Endothelial cell of umbilical vein (primary cell): ENCODE data around the gene COMMD8. TPM values are rescaled to one million over a fixed set of nuclear protein-coding genes. Genes with fewer than 3 reads are reported as not detected.

Experiments used
- BruUV-seq: library from RNA; stranded (reverse); fragments of 400-500 nt; replicated peaks from 2 replicates; lab custom pipeline; 2021; lab: Mats Ljungman, UMichigan
- CTCF ChIA-PET: fragments of 300-600, 350-600 bp; sonication (Branson Sonifier 250); formaldehyde crosslinking; loops from one replicate; lab custom pipeline; 2021; ENCODE audit warnings: antibody characterized with exemption, inconsistent platforms; lab: Charles Lee
- POLR2A ChIA-PET: fragments of 300-600, 350-600 bp; sonication (Branson Sonifier 250); formaldehyde crosslinking; loops from one replicate; lab custom pipeline; 2021; ENCODE audit warnings: antibody characterized with exemption, inconsistent platforms; lab: Charles Lee
- DNase-seq: peaks from one replicate; pipeline ENCODE4 v3.0.0-alpha.2; 2011; ENCODE audit warnings: low read depth, low spot score
- FAIRE-seq: peaks from 2 replicates; lab custom pipeline; 2011; peaks lifted over from hg19 to GRCh38; lab: Jason Lieb, UNC
- H2AFZ ChIP-seq: 2 replicates; pipeline ENCODE4 v1.6.0; 2012; ENCODE audit warnings: low read depth, low read length, control low read depth, inconsistent platforms
- H3K27ac ChIP-seq: 2 replicates; pipeline ENCODE4 v1.5.1; 2011; ENCODE audit warnings: low read depth, mild to moderate bottlenecking, control low read depth, low read length, moderate library complexity; ENCODE audit not compliant: insufficient read depth
- H3K27me3 ChIP-seq, 2 experiments: 2 replicates each; pipeline versions ENCODE4 v1.6.0 to v1.6.1; 2011; ENCODE audit warnings: low read length in 2 of 2, mixed read lengths in 1 of 2; ENCODE audit not compliant: control insufficient read depth in 2 of 2, insufficient read depth in 2 of 2
- H3K36me3 ChIP-seq, 2 experiments: 2 replicates in 1 of 2; 3 replicates in 1 of 2; pipeline ENCODE4 v1.5.1; 2011; ENCODE audit warnings: low read length in 2 of 2, mild to moderate bottlenecking in 1 of 2, moderate library complexity in 1 of 2; ENCODE audit not compliant: control insufficient read depth in 2 of 2, insufficient read depth in 2 of 2; ENCODE audit errors: extremely low read depth in 1 of 2
- H3K4me1 ChIP-seq: 3 replicates; pipeline ENCODE4 v1.5.1; 2011; ENCODE audit warnings: mild to moderate bottlenecking, low read length; ENCODE audit not compliant: control insufficient read depth, insufficient read depth; ENCODE audit errors: extremely low read depth
- H3K4me2 ChIP-seq: 2 replicates; pipeline ENCODE4 v1.6.1; 2011; ENCODE audit warnings: low read length, control low read depth, mixed read lengths; ENCODE audit not compliant: insufficient read depth
- H3K4me3 ChIP-seq, 3 experiments: fragments of 200-600 bp in 1 of 3; sonication (generic), shearing (Covaris generic) in 1 of 3; replicated peaks in 1 of 3; 2 replicates each; pipeline ENCODE4 v1.5.1; 2011 to 2016; ENCODE audit warnings: control low read depth in 3 of 3, low read length in 3 of 3, mild to moderate bottlenecking in 2 of 3, inconsistent platforms in 1 of 3, low read depth in 1 of 3, moderate library complexity in 1 of 3; ENCODE audit not compliant: insufficient read depth in 1 of 3
- H3K79me2 ChIP-seq: 2 replicates; pipeline ENCODE4 v1.6.0; 2012; ENCODE audit warnings: low read length, inconsistent platforms; ENCODE audit not compliant: control insufficient read depth, insufficient read depth
- H3K9ac ChIP-seq: replicated peaks from 2 replicates; pipeline ENCODE3; 2011; ENCODE audit warnings: low read length, control low read depth; ENCODE audit not compliant: insufficient read depth; ENCODE audit errors: extremely low read depth
- H3K9me1 ChIP-seq: replicated peaks from 3 replicates; pipeline ENCODE4 v1.6.0; 2011; ENCODE audit warnings: mild to moderate bottlenecking, low read length; ENCODE audit not compliant: control insufficient read depth, insufficient read depth; ENCODE audit errors: extremely low read depth
- H3K9me3 ChIP-seq: replicated peaks from 2 replicates; pipeline ENCODE4 v1.5.1; 2012; ENCODE audit warnings: low read length, inconsistent platforms; ENCODE audit not compliant: control insufficient read depth, insufficient read depth
- H4K20me1 ChIP-seq: replicated peaks from 2 replicates; pipeline ENCODE3; 2011; ENCODE audit warnings: mild to moderate bottlenecking, low read length; ENCODE audit not compliant: control insufficient read depth, insufficient read depth; ENCODE audit errors: extremely low read depth
- EZH2 ChIP-seq: IDR thresholded peaks from 2 replicates; pipeline ENCODE4 v1.6.1; 2012; ENCODE audit warnings: borderline replicate concordance, low read depth, mild to moderate bottlenecking, moderate library complexity, low read length, inconsistent platforms; ENCODE audit not compliant: severe bottlenecking
- FOS ChIP-seq: IDR thresholded peaks from 2 replicates; pipeline ENCODE4 v1.6.1; 2011; ENCODE audit warnings: mild to moderate bottlenecking, low read length, moderate library complexity, borderline replicate concordance; ENCODE audit not compliant: insufficient read depth
- GATA2 ChIP-seq: IDR thresholded peaks from 2 replicates; pipeline ENCODE4 v1.7.0; 2011; ENCODE audit warnings: low read depth, mild to moderate bottlenecking, moderate library complexity, mixed read lengths, low read length; ENCODE audit not compliant: insufficient read length, insufficient read depth
- JUN ChIP-seq: IDR thresholded peaks from 2 replicates; pipeline ENCODE4 v1.6.1; 2011; ENCODE audit warnings: borderline replicate concordance, low read depth; ENCODE audit not compliant: insufficient read length, insufficient read depth
- MYC ChIP-seq: IDR thresholded peaks from one replicate; pipeline ENCODE4 v1.6.1; 2011; ENCODE audit warnings: mild to moderate bottlenecking, low read depth, low read length
- POLR2A ChIP-seq: IDR thresholded peaks from 2 replicates; pipeline ENCODE4 v1.6.1; 2012; ENCODE audit warnings: low read depth, mild to moderate bottlenecking, control low read depth, low read length
- POLR2AphosphoS5 ChIP-seq: IDR thresholded peaks from 2 replicates; pipeline ENCODE4 v1.6.1; 2012; ENCODE audit warnings: low read depth, mild to moderate bottlenecking, control low read depth, low read length, moderate library complexity; ENCODE audit not compliant: insufficient read depth
- dilution Hi-C: fragments of 300-500 bp; cut with MboI; formaldehyde crosslinking; loops from one replicate; pipeline ENCODE4 v1.15.0; 2019; ENCODE audit warnings: low sequenced_read_pairs; ENCODE audit not compliant: extremely low pct_ligation_motif_present
- intact Hi-C: fragments of 100-400 bp; cut with micrococcal nuclease; formaldehyde crosslinking; loops from one replicate; pipeline ENCODE4 v1.10.0; 2022
- polyA plus RNA-seq, 4 experiments: library from polyadenylated mRNA; depleted of rRNA in 3 of 4; stranded (reverse) in 3 of 4; unstranded in 1 of 4; fragments of >200 nt; gene quantifications; 2 replicates each; pipeline versions ENCODE4 v1.2.1 to v1.2.3, GENCODE V29; 2011 to 2012; ENCODE audit warnings: missing spikeins in 1 of 4
- total RNA-seq: library from RNA; stranded (reverse); gene quantifications from 2 replicates; pipeline ENCODE4 v1.2.3, GENCODE V29; 2021
- TF ChIP-seq, protein P1 (sequence below), 2 donors: IDR thresholded peaks; 1 replicate in 1 of 2; 2 replicates in 1 of 2; pipeline ENCODE4 v1.5.1; 2011; ENCODE audit warnings: low read length in 2 of 2, mild to moderate bottlenecking in 2 of 2, moderate library complexity in 2 of 2, control low read depth in 1 of 2, inconsistent platforms in 1 of 2, low read depth in 1 of 2; ENCODE audit not compliant: insufficient read depth in 1 of 2; ENCODE audit errors: extremely low read depth in 1 of 2
- TF ChIP-seq, protein P2 (sequence below): IDR thresholded peaks from 2 replicates; pipeline ENCODE4 v1.6.1; 2011; ENCODE audit not compliant: insufficient read depth, insufficient read length

Gene COMMD8
- total and polyA plus RNA-seq, 2 donors (not counting 3 experiments of a cell fraction or from before 2014, with no cell fraction given): 4.9 to 22.3 TPM

DNA sequence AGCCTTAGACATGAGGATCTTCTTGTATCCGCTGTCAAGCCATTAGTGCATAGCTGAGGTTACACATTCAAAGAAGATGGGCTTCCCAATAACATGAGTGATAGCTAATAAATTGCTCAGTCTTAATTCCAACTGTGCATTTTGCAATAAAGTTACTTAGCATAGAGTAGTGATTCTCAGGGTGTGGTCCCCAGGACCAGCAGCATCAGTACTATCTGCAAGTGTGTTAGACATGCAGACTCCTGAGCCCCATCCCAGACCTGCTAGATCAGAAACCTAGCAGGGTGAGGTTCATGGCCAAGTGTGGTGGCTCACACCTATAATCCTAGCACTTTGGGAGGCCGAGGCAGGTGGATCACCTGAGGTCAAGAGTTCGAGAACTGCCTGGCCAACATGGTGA, 41.6 kb upstream of the COMMD8 start:
- no peak overlapping the region for H3K9ac ChIP-seq
- DNase-seq: no peak
- no peak overlapping the region for H3K4me3 ChIP-seq
- intact Hi-C loops (no loop called here), dilution Hi-C loops (no loop called here)
- no peak overlapping the region for H3K27ac ChIP-seq
- CTCF ChIA-PET: interaction anchor here (1.1 kb wide), 1 partner anchor 38 kb away, joined by 3 read pairs; no protein-coding TSS in a partner anchor
- H3K36me3 ChIP-seq: no peaks in the 10 kb centered on the region
- no peaks in the 10 kb centered on the region for H3K79me2 ChIP-seq
- H4K20me1 ChIP-seq: no peaks in the 10 kb centered on the region
- BruUV-seq: no TSS peak
- POLR2A ChIA-PET: no interaction called here
- FAIRE-seq: no peak
- TF ChIP-seq JUN (no peak), FOS (no peak), POLR2A (no peak), POLR2AphosphoS5 (no peak), MYC (no peak), GATA2 (no peak), EZH2 (no peak)
- TF ChIP-seq, protein P1, sequence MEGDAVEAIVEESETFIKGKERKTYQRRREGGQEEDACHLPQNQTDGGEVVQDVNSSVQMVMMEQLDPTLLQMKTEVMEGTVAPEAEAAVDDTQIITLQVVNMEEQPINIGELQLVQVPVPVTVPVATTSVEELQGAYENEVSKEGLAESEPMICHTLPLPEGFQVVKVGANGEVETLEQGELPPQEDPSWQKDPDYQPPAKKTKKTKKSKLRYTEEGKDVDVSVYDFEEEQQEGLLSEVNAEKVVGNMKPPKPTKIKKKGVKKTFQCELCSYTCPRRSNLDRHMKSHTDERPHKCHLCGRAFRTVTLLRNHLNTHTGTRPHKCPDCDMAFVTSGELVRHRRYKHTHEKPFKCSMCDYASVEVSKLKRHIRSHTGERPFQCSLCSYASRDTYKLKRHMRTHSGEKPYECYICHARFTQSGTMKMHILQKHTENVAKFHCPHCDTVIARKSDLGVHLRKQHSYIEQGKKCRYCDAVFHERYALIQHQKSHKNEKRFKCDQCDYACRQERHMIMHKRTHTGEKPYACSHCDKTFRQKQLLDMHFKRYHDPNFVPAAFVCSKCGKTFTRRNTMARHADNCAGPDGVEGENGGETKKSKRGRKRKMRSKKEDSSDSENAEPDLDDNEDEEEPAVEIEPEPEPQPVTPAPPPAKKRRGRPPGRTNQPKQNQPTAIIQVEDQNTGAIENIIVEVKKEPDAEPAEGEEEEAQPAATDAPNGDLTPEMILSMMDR (IDR thresholded peaks at IDR 0.05; ENCODE audit: extremely low read depth in 1 of 2, insufficient read depth in 1 of 2, low read depth in 1 of 2, low read length in 2 of 2): no peak
- TF ChIP-seq, protein P2, sequence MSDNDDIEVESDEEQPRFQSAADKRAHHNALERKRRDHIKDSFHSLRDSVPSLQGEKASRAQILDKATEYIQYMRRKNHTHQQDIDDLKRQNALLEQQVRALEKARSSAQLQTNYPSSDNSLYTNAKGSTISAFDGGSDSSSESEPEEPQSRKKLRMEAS: no peak
- no peaks in the 10 kb centered on the region for H3K9me3 ChIP-seq
- H2AFZ ChIP-seq: no peak overlapping the region
- no peaks in the 10 kb centered on the region for H3K9me1 ChIP-seq
- H3K27me3 ChIP-seq: no peaks in the 10 kb centered on the region
- peaks cover 1% of the 10 kb centered on the region for H3K4me1 ChIP-seq
- no peak overlapping the region for H3K4me2 ChIP-seq
